PFSK-1 (cell line): ENCODE results near the gene RARRES1.

Experiments used
- FOXP2 ChIP-seq: optimal IDR thresholded peaks from 2 replicates; pipeline ENCODE3; 2011; ENCODE audit warnings: borderline replicate concordance, control low read depth, inconsistent platforms; ENCODE audit not compliant: insufficient read depth; ENCODE audit errors: extremely low read length, extremely low read depth
- POLR2AphosphoS5 ChIP-seq: IDR thresholded peaks from 2 replicates; pipeline ENCODE4 v1.6.1; 2012; ENCODE audit warnings: low read depth, mild to moderate bottlenecking, control low read depth, low read length, moderate library complexity
- SIN3A ChIP-seq: IDR thresholded peaks from 2 replicates; pipeline ENCODE4 v1.6.1; 2012; ENCODE audit warnings: mild to moderate bottlenecking, low read length, moderate library complexity, borderline replicate concordance; ENCODE audit not compliant: insufficient read depth
- TAF1 ChIP-seq: IDR thresholded peaks from 2 replicates; pipeline ENCODE4 v1.6.1; 2012; ENCODE audit warnings: low read length, control low read depth, borderline replicate concordance; ENCODE audit not compliant: insufficient read depth
- TF ChIP-seq, protein P1 (sequence below), 2 experiments: IDR thresholded peaks; 2 replicates each; pipeline versions ENCODE4 v1.6.1 to v1.8.0; 2011 to 2012; ENCODE audit warnings: low read depth in 2 of 2, low read length in 2 of 2, control low read depth in 1 of 2, inconsistent platforms in 1 of 2, mild to moderate bottlenecking in 1 of 2, moderate library complexity in 1 of 2; ENCODE audit not compliant: insufficient read depth in 1 of 2

The RARRES1 gene

DNA sequence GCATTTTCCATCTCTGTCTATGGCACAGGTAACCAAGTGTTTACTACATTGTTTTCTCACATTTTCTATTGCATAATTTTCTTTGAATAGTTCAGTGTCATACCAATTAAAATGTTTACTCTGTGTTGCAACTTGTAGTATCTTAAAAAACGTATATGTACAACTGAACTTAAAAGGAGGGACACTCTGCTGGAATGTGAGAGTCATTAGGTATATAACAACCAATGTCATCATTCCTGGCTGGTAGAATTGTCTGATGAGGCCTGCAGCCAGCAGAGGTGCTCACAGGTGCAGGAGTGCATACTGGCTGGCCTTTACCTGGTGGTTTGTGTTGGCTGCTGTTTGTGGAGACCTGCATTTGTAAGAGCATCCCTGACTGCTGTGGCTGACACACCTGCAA is 19.1 kb upstream of the RARRES1 start:
- no peak for TF ChIP-seq SIN3A
- TF ChIP-seq, protein P1, sequence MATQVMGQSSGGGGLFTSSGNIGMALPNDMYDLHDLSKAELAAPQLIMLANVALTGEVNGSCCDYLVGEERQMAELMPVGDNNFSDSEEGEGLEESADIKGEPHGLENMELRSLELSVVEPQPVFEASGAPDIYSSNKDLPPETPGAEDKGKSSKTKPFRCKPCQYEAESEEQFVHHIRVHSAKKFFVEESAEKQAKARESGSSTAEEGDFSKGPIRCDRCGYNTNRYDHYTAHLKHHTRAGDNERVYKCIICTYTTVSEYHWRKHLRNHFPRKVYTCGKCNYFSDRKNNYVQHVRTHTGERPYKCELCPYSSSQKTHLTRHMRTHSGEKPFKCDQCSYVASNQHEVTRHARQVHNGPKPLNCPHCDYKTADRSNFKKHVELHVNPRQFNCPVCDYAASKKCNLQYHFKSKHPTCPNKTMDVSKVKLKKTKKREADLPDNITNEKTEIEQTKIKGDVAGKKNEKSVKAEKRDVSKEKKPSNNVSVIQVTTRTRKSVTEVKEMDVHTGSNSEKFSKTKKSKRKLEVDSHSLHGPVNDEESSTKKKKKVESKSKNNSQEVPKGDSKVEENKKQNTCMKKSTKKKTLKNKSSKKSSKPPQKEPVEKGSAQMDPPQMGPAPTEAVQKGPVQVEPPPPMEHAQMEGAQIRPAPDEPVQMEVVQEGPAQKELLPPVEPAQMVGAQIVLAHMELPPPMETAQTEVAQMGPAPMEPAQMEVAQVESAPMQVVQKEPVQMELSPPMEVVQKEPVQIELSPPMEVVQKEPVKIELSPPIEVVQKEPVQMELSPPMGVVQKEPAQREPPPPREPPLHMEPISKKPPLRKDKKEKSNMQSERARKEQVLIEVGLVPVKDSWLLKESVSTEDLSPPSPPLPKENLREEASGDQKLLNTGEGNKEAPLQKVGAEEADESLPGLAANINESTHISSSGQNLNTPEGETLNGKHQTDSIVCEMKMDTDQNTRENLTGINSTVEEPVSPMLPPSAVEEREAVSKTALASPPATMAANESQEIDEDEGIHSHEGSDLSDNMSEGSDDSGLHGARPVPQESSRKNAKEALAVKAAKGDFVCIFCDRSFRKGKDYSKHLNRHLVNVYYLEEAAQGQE (IDR thresholded peaks at IDR 0.05; ENCODE audit: insufficient read depth in 1 of 2, low read depth in 2 of 2, low read length in 2 of 2) = no peak
- TF ChIP-seq FOXP2 = no peak
- no peak for TF ChIP-seq POLR2AphosphoS5
- TF ChIP-seq TAF1 = no peak

DNA sequence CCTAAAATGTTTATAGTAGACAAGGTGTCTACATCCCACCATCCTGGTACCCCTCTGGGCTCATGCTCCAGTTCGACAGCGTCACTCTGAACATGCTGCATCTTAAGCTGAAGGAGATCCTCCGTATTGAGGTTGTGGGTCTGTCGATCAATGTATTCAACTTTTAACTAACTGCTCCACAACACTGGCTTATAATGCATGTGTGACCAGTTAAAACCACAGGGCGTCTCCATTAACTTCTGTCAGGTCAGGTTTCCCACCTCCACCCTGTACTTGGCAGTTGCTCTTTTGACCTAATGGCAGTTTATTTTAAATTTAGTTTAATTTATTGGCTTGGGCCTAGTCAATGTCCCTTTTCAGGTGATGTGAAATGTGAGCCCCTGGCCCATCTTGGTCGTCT is 17.8 kb upstream of the RARRES1 start:
- TF ChIP-seq TAF1 (no peak), FOXP2 (no peak), SIN3A (no peak), POLR2AphosphoS5 (no peak)
- TF ChIP-seq, protein P1 (IDR thresholded peaks at IDR 0.05; ENCODE audit: insufficient read depth in 1 of 2, low read depth in 2 of 2, low read length in 2 of 2) = no peak

DNA sequence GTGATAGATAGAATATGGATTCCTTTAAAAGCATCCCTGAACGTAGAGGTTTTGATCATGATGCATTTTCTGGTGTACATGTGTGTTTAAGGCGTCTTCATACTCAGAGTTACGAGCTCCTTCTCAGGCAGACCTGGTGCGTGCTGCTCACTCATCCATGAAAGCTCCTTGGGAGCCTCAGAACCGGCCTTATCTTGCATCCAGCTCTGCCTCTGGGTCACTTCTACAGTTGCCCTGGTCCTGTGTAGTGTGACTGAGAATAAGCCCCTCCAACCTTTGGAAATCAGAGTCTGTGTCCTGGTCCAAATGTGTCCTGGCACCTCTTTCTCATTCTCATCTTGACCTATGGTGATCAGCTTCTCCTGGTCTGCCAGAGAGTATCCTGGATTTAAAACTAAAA is 17.3 kb upstream of the RARRES1 start:
- TF ChIP-seq, protein P1 (IDR thresholded peaks at IDR 0.05; ENCODE audit: insufficient read depth in 1 of 2, low read depth in 2 of 2, low read length in 2 of 2) = no peak
- TF ChIP-seq TAF1 = no peak
- TF ChIP-seq SIN3A = no peak
- no peak for TF ChIP-seq FOXP2
- TF ChIP-seq POLR2AphosphoS5 = no peak

DNA sequence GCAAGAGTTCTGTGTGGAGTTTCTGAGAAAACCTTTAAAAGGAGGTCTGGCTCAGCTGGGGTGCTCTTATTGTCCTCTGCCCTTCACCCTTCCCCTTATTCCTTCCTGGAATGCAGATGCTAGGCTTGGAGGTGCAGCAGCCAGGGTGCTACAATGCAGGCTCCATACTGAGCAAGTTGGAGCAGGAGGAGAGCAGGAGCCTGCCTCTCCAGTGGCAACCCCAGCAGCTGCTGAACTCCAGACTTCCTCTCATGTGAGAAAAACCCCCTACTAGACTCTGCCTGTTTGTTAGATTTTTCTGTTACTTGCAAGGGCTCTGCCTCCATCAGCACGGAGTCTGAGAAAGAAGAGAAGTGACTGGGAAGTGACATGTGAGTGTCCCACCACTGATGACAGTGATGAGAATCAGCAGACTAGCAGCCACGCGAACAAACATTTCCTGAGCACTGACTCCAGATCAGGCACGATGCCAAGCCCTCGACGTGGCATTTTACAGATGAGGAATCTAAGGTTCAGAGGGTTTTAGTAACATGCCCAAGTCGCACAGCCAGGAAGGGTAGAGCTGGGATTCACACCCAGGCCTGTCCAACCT is 16.1 kb upstream of the RARRES1 start:
- TF ChIP-seq, protein P1 (IDR thresholded peaks at IDR 0.05; ENCODE audit: insufficient read depth in 1 of 2, low read depth in 2 of 2, low read length in 2 of 2) = no peak
- TF ChIP-seq FOXP2 (no peak), TAF1 (no peak), POLR2AphosphoS5 (no peak)

DNA sequence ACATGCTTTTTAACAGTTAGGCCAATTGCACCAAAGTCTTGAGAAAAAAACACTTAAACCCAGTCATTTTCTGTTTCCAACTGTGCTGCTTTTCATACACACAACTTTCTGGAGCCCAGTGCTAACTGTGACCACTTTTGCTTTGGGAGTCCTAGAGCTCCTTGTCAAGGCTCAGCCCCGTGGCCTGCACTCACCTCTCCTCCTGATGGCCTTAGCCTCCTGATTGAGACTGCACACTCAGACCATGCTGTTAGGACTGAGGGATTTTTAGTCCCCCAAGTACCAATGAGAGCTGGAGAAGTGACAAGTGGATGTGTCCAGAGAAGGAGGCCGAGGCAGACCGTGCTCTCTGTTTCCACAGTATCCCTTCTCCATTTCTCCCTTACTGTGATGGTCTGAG is 15.2 kb upstream of the RARRES1 start:
- TF ChIP-seq SIN3A = no peak
- TF ChIP-seq FOXP2 = no peak
- TF ChIP-seq POLR2AphosphoS5 = no peak
- TF ChIP-seq TAF1 = no peak
- TF ChIP-seq, protein P1 (IDR thresholded peaks at IDR 0.05; ENCODE audit: insufficient read depth in 1 of 2, low read depth in 2 of 2, low read length in 2 of 2) = no peak
